ENCODE results near the gene RNF31.

RNF31 gene

DNA sequence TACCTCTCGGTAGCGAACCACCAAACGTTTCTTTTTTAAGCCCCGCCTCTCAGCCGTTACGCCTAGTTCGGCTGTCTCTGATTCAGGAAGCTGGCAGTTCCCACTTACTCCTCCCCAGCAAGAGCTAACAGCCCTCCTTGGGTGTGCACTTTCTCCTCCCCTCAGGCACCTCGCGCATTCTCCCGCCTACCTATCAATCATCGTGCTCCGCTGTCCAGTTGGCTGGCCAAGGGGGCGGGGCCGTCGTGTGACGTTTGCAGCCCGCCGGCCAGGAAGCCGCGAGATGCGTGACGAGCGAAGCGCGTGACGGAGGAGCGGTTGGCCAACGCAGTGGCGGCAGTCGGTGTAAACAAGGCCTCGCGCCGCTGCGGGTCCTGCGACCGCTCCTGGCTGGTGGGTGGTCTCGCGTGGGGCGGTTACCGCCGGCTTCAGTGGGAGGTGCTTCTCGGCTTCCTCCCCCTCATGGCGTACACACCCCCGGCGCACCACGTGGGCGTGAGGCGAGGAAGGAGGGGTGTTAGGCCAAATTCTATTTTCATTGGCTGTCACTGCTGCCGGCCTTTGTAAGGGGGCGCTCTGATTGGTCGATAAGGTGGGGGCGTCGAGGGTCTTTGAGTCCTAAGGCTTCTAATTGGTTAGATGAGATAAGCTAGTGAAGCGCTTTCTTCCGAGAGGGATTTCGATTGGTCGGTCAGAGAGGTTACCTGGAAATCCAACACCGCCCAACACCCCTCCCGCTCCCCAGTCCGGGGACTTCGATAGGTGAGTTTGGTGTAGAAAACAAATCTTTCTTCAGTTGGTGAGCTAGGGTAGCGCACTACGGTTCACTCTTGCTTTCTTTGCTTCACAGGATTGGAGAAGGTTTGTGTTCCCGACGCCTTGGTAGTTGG lies 32.5 kb upstream of the RNF31 start, which contains the start of the genes DCAF11 and NRL:
TSS of gene DCAF11 (plus strand) at position 246 of the 890 bp plus-strand sequence. CDS start 818 bp downstream, outside the sequence.
TSS of gene NRL (minus strand) at position 418 of the 890 bp plus-strand sequence. CDS start 32,101 bp downstream, outside the sequence.
- TF ChIP-seq, protein P1, sequence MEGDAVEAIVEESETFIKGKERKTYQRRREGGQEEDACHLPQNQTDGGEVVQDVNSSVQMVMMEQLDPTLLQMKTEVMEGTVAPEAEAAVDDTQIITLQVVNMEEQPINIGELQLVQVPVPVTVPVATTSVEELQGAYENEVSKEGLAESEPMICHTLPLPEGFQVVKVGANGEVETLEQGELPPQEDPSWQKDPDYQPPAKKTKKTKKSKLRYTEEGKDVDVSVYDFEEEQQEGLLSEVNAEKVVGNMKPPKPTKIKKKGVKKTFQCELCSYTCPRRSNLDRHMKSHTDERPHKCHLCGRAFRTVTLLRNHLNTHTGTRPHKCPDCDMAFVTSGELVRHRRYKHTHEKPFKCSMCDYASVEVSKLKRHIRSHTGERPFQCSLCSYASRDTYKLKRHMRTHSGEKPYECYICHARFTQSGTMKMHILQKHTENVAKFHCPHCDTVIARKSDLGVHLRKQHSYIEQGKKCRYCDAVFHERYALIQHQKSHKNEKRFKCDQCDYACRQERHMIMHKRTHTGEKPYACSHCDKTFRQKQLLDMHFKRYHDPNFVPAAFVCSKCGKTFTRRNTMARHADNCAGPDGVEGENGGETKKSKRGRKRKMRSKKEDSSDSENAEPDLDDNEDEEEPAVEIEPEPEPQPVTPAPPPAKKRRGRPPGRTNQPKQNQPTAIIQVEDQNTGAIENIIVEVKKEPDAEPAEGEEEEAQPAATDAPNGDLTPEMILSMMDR (IDR thresholded peaks at IDR 0.05): no peak

DNA sequence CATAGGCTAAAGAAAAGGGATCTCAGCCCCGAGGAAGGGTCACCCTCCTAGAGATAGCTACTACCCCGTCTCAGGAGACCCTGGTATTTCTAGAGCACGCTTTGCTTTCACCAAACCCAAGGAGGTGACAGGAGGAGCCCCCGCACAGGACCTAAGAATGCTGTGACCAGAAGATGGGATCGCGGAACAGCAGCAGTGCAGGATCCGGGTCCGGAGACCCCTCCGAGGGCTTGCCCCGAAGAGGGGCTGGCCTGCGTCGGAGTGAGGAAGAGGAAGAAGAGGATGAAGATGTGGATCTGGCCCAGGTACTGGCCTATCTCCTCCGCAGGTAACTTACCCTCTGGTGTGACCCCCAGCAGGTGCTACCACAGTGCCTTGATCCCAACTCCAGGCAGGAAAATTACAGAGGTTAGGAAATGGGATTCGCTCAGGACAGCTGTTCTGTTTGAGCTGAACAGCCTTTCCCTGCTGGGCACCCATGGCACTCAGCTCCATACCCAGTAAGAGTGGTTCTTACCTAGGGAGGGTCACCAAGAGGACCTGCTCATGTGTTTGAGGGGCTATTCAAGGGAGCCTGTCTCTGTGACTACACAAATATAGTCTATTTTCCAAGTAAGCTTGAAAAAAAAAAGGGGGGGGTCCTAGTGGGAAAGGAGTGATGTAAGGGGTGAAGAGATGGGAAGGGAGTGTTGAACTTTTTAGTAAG lies 31.7 kb upstream of the RNF31 start:
- TF ChIP-seq, protein P1 (IDR thresholded peaks at IDR 0.05): no peak

DNA sequence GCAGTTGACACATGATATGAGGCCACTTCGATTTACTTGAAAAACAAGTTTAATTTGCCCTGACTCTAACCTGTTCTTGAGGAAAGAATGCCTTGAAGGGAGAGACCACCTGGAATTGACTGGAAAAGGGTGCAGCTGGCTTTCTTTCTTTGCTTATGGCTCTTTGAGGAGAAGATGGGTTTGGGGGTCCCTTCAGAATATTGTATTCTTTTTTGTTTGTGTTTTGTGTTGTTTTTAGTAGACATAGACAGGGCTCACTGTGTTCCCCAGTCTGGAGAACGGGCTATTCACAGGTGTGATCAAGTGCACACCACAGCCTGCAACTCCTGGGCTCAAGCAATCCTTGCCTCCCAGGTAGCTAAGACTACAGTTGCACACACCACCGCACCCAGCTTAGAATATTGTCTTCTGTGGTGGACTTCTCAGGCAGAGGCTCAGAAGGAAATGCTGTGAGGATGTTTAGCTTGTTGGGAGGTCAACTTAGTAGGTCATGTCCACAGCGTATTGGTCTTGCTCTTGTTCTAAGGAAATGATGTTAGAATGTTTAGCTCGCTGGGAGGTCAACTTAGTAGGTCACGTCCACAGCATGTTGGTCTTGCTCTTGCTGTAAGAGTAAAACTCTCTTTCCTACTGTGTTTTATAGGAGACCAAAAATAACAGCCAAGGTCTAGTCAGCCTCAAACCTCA lies 31.0 kb upstream of the RNF31 start:
- TF ChIP-seq, protein P1 (IDR thresholded peaks at IDR 0.05): no peak

DNA sequence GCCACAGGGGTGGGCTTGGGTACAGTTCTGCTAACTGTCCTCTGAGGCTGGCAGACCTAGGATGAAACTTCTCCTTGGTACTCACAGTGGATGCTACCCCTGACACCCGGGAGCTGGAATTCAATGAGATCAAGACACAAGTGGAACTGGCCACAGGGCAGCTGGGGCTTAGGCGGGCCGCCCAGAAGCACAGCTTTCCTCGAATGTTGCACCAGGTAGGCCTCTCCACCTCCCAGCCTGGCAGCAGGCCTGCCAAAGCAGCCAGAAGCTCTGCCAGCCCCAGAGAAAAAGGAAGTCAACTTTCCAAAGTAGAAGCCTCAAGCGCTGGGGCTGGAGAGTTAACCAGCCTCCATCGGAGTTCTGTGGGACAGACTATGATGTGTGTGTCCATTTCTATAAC lies 30.1 kb upstream of the RNF31 start:
- TF ChIP-seq, protein P1 (IDR thresholded peaks at IDR 0.05): no peak

DNA sequence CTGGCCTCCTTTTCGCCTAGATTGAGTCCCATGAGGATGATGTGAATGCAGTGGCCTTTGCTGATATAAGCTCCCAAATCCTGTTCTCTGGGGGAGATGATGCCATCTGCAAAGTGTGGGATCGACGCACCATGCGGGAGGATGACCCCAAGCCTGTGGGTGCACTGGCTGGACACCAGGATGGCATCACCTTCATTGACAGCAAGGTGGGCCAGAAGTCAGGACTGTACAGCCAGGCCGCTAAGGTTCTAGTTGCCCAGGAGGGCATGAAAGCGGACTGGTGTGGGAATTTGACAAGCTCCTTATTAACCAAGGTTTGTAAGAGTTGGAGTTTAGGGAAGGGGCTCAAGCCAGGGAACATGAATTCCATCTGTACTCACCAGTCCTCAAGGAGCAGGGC lies 27.6 kb upstream of the RNF31 start:
- TF ChIP-seq, protein P1 (IDR thresholded peaks at IDR 0.05): no peak

DNA sequence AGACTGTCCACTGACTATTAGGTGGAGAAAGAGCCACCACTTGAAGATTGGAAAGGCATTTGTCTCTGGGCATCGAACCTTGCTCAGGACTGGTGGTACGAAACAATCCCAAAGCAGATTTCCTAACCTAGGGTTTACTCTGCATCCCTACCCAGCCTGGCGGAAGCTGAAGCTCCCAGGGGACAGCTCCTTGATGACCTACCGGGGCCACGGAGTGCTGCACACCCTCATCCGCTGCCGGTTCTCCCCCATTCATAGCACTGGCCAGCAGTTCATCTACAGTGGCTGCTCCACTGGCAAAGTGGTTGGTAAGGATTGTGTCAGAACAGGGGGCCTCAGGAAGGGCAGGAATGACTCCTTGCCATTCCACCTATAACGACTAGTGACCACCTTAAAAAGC lies 26.1 kb upstream of the RNF31 start:
- TF ChIP-seq, protein P1 (IDR thresholded peaks at IDR 0.05): no peak

DNA sequence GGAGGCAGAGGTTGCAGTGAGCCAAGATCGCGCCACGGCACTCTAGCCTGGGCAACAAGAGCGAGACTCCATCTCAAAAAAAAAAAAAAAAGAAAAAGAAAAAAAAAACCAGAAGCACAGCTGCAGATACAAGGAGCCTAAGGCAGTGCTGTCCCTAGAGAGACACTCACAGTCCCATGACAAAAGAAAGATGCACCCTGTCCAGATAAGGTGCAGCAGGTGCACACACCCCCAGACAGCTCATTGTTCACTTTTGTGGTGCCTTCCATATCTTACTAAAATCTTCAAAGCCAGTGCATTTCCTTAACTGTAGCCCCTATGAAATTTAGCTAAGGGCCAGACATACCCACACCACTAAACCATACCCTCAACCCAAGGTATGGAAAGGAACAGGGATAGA lies 24.9 kb upstream of the RNF31 start:
- TF ChIP-seq, protein P1 (IDR thresholded peaks at IDR 0.05): no peak
